GM13976 (cell line): ENCODE data around the gene UEVLD.

ENCODE experiments used
- DNase-seq: peaks from one replicate; pipeline ENCODE4 v3.0.0; 2012; ENCODE audit warnings: low spot score
- in situ Hi-C: fragments of 300-500 bp; cut with MboI; formaldehyde crosslinking; loops from one replicate; pipeline ENCODE4 v1.12.0; 2022; ENCODE audit warnings: low sequenced_read_pairs, mixed read lengths, inconsistent platforms; ENCODE audit not compliant: unreplicated experiment
- TF ChIP-seq, protein P1 (sequence below): IDR thresholded peaks from 2 replicates; pipeline ENCODE4 v1.5.1; 2012; ENCODE audit warnings: borderline replicate concordance, mild to moderate bottlenecking; ENCODE audit not compliant: insufficient read depth; ENCODE audit errors: extremely low read depth, missing control alignments, control extremely low read depth

UEVLD gene

DNA sequence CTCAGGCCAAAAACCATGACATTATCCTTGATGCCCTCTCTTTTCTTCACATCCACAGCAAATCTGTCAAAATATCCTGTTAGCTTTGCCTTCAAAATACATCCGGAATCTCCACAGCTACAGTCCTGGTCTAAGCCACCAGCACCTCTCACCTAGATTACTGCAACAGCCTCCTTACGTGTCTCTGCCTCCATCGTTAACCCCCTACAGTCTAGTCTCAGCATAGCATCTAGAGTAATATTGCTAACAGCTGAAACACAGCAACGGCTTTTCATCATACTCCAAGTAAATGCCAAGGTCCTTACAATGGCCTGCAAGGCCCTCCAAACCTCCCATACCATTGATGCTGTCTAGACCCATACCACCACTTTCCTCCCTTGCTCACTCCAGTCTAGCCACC lies 66.1 kb downstream of the UEVLD start:
- TF ChIP-seq, protein P1, sequence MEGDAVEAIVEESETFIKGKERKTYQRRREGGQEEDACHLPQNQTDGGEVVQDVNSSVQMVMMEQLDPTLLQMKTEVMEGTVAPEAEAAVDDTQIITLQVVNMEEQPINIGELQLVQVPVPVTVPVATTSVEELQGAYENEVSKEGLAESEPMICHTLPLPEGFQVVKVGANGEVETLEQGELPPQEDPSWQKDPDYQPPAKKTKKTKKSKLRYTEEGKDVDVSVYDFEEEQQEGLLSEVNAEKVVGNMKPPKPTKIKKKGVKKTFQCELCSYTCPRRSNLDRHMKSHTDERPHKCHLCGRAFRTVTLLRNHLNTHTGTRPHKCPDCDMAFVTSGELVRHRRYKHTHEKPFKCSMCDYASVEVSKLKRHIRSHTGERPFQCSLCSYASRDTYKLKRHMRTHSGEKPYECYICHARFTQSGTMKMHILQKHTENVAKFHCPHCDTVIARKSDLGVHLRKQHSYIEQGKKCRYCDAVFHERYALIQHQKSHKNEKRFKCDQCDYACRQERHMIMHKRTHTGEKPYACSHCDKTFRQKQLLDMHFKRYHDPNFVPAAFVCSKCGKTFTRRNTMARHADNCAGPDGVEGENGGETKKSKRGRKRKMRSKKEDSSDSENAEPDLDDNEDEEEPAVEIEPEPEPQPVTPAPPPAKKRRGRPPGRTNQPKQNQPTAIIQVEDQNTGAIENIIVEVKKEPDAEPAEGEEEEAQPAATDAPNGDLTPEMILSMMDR, result no peak
- in situ Hi-C loops, result no loop called here
- no peak for DNase-seq

DNA sequence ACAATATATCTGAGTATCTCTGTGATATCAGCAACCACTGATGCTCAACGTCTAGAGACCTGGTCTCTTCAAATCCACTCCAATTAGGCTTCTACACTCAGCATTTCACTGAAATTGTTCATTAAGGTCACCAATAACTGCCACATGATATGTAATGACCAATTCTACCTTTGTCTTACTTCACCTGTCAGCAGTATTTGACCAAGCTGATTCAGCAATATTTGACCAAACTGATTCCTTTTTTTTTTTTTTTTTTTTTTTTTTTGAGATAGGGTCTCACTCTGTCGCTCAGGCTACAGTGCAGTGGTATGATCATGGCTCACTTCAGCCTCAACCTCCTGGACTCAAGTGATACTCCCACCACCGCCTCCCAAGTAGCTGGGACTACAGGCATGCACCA lies 67.4 kb downstream of the UEVLD start:
- no peak for DNase-seq
- in situ Hi-C loops, result no loop called here
- TF ChIP-seq, protein P1, result no peak

DNA sequence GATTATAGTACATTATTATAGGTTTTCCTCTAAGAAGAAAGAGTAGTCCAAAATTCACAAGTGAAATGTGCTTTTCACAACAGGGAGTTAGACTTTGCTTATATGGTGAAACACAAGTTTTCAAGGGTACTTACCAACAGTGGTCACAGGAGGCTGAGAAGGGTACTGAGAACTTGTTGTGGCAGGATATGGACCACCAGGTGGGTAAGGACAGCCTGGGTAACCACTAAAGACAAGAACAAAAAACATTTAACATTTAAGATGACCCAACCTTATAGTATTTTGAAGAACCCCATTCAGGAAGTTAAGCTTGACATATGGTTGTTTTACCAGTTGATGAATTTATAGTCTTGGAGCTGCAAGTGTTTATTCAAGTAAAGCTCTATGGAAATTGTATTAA lies 86.2 kb downstream of the UEVLD start:
- TF ChIP-seq, protein P1, result no peak
- DNase-seq, result no peak
- in situ Hi-C loops, result no loop called here

DNA sequence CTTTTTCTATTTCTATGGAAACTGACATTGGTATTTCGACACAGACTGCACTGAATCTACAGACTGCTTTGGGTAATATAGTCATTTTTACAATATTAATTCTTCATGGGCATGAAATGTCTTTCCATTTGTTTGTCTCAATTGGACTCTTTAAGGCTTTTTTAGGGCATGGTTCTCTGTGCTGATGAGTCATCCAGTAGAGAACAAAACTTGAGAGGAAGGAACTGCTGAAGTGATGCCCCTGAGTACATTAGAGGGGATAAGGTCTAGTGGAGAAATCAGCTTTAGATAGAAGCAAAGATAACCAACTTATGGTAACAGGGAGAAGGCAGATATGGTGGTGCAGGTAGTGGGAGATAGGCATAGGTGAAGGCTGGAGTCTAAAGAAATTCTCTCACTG lies 86.9 kb downstream of the UEVLD start:
- DNase-seq, result no peak
- in situ Hi-C loops, result no loop called here
- TF ChIP-seq, protein P1, result no peak

DNA sequence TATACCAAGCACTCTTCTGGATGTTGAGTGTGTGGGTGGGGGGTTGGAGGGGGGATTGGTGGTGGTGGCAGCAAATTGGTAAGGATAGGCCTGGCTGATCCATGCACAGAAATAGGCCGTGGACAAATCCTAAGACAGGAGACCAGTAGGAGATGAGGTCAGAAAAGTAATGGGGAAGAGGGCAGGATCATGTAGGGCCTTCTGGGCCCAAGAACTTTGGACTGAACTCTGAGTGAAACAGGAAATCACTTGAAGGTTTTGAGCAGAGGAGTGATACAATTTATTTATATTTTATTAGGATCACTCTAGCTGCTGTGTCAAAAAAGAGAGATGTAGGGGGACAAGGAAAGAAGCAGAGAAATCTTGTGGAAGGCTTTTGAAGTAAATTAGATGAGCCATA lies 90.5 kb downstream of the UEVLD start:
- TF ChIP-seq, protein P1, result no peak
- in situ Hi-C loops, result no loop called here
- no peak for DNase-seq

DNA sequence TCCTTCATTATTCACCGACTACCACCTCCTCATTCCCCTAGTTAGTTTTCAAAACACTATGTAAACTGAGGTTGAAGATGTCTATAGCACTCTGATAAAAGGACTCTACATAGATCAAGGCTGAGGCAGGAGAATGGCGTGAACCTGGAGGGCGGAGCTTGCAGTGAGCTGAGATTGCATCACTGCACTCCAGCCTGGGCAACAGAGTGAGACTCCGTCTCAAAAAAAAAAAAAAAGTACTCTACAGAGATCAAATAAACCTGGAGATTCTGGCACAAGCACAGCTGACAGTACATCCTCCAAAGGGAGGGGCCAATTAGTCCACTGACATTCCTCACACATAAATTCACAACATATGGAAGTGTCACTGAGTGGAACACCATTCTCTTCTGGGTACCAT lies 92.8 kb downstream of the UEVLD start:
- in situ Hi-C loops, result no loop called here
- TF ChIP-seq, protein P1, result no peak
- DNase-seq, result no peak

DNA sequence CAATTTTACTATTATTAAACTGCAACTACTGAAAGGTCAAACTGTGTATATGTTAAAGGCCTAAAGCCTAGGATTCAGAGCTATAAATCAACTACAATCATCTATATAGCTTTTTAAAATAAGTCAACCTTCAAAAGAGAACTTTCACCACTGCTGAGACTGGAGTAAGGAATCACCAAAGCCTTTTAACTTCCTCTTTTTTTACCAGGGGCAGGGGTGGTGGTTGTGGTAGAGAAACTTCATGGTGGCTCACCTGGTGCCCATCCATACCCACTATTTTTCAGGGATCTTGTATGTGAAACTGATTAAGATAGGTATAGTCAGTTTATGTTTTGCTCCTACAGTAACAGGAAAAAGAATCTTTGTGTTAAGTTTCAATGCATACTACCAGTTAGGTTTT lies 93.3 kb downstream of the UEVLD start:
- DNase-seq, result no peak
- in situ Hi-C loops, result no loop called here
- TF ChIP-seq, protein P1, result no peak
